WERI-Rb-1 (cell line): ENCODE measurements around the gene DOP1B.

Experiments
- DNase-seq: peaks from one replicate; pipeline ENCODE4 v3.0.0-alpha.2; 2020
- H3K27ac ChIP-seq: fragments of 250-450 bp; sonication (Bioruptor Pico); 2 replicates; pipeline ENCODE4 v1.5.1; 2020; ENCODE audit warnings: mild to moderate bottlenecking, moderate library complexity
- H3K27me3 ChIP-seq: fragments of 250-450 bp; sonication (Bioruptor Pico); 2 replicates; pipeline ENCODE4 v1.5.1; 2021; ENCODE audit warnings: mild to moderate bottlenecking, low read depth, moderate library complexity; ENCODE audit not compliant: insufficient read depth, severe bottlenecking
- H3K36me3 ChIP-seq: fragments of 250-450 bp; sonication (Bioruptor Pico); 2 replicates; pipeline ENCODE4 v1.5.1; 2020; ENCODE audit warnings: mild to moderate bottlenecking, moderate library complexity
- H3K4me3 ChIP-seq: 2 replicates; pipeline ENCODE4 v1.5.1; 2011; ENCODE audit warnings: low read depth, mild to moderate bottlenecking, control low read depth, low read length
- H3K9me3 ChIP-seq: fragments of 250-450 bp; sonication (Bioruptor Pico); 2 replicates; pipeline ENCODE4 v1.5.1; 2021; ENCODE audit warnings: mild to moderate bottlenecking, moderate library complexity; ENCODE audit not compliant: severe bottlenecking
- TF ChIP-seq, protein P1 (sequence below): IDR thresholded peaks from 2 replicates; pipeline ENCODE4 v1.5.1; 2011; ENCODE audit warnings: low read depth, mild to moderate bottlenecking, control low read depth, inconsistent platforms, low read length

The DOP1B gene, protein sequence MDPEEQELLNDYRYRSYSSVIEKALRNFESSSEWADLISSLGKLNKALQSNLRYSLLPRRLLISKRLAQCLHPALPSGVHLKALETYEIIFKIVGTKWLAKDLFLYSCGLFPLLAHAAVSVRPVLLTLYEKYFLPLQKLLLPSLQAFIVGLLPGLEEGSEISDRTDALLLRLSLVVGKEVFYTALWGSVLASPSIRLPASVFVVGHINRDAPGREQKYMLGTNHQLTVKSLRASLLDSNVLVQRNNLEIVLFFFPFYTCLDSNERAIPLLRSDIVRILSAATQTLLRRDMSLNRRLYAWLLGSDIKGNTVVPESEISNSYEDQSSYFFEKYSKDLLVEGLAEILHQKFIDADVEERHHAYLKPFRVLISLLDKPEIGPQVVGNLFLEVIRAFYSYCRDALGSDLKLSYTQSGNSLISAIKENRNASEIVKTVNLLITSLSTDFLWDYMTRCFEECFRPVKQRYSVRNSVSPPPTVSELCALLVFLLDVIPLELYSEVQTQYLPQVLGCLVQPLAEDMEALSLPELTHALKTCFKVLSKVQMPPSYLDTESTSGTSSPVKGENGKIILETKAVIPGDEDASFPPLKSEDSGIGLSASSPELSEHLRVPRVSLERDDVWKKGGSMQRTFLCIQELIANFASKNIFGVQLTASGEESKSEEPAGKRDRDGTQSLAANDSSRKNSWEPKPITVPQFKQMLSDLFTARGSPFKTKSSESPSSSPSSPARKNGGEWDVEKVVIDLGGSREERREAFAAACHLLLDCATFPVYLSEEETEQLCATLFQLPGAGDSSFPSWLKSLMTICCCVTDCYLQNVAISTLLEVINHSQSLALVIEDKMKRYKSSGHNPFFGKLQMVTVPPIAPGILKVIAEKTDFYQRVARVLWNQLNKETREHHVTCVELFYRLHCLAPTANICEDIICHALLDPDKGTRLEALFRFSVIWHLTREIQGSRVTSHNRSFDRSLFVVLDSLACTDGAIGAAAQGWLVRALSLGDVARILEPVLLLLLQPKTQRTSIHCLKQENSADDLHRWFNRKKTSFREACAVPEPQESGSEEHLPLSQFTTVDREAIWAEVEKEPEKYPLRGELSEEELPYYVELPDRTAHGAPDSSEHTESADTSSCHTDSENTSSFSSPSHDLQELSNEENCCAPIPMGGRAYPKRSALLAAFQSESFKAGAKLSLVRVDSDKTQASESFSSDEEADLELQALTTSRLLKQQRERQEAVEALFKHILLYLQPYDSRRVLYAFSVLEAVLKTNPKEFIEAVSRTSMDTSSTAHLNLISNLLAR (N-terminal part only)

DNA sequence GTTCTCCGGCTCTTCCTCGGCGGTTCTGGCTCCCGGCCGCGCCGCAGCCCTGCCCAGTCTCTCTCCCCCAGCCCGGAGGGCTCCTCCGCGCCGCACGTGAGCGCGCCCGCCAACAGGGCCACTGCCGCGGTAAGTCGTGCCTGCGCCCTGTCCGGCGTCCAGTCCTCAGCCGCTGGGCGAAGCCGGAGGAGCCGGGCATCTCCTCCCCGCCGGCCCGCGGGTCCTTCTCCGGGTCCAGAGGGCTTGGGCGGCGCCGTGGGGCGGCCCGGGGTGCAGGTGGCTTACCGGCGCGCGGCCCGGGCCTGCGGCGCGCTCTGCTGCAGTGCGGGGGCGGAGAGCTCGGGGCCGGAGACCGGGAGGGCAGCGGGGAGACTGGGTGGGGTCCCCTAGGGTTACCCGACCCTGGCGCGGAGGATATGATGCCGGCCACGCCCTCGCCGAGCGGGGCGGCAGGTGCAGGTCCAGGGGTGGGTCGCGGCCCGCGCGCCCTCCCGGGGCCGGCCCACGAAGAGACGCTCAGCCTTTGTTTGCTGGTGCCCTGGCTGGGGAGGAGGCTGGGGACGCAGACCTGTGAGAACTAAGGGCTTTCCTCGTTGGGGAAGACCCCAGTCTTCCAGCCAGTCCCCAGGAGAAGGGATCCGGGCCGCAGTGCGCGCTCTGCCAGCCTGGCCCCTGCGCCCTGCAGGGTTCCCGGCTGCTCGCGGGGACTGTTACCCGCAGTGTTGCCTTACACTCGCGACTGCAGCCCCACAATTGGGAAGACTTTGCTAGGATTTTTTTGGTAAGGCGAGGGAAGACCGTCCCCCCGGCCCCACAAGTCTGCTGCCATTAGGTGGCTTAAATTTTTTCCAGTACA is at the start of gene DOP1B:
TSS of gene DOP1B (plus strand) at position 10 of the 856 bp plus-strand sequence. CDS start 7,910 bp downstream, outside the sequence.
- DNase-seq, result peak; percentile 67
- Histone ChIP-seq H3K36me3 (peaks cover 10% of the 10 kb centered on the region), H3K4me3 (peak within 1 kb of the TSS; percentile 88), H3K9me3 (no peaks in the 10 kb centered on the region), H3K27ac (peak within 1 kb of the TSS; percentile 85), H3K27me3 (no peaks in the 10 kb centered on the region)
- TF ChIP-seq, protein P1, sequence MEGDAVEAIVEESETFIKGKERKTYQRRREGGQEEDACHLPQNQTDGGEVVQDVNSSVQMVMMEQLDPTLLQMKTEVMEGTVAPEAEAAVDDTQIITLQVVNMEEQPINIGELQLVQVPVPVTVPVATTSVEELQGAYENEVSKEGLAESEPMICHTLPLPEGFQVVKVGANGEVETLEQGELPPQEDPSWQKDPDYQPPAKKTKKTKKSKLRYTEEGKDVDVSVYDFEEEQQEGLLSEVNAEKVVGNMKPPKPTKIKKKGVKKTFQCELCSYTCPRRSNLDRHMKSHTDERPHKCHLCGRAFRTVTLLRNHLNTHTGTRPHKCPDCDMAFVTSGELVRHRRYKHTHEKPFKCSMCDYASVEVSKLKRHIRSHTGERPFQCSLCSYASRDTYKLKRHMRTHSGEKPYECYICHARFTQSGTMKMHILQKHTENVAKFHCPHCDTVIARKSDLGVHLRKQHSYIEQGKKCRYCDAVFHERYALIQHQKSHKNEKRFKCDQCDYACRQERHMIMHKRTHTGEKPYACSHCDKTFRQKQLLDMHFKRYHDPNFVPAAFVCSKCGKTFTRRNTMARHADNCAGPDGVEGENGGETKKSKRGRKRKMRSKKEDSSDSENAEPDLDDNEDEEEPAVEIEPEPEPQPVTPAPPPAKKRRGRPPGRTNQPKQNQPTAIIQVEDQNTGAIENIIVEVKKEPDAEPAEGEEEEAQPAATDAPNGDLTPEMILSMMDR, result no peak

DNA sequence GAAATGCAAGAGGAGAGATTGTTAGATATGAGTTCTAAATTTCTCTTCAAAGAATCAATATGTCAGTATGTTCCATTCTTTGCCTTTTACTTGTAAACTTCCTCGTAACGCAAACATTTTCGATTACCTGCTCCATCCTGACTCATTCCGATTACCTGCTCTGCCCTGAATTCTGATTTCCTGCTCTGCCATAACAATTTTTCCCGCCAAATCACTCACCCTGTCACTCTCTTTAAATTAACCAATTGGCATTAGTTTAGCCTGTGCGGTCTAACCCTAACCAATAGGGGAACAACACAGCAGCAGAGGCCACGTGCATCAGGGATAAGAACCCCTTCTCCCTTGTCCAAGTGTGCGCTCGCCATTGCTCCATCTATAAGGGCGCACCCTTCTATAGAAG is 46.8 kb upstream of the DOP1B start:
- peaks cover 15% of the 10 kb centered on the region for H3K9me3 ChIP-seq
- DNase-seq, result no peak

DNA sequence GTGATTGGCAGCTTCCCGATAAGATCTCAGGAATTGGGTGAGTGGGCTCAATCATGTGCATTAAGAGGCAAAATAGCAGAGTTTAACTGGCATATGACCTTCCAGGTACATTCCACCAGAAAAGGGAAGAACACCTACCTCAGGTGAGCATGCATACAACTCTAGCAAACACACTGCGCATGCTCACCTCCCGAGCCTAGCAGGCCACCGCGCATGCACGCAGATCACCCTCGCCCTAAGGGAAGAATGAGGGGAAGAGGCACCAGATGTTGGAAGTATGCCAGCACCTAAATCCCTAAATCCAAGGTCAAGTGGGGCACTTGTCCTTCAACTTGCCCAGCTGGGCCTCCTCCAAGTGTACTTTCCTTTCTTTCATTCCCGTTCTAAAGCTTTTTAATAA is 45.4 kb upstream of the DOP1B start:
- Histone ChIP-seq H3K36me3 (no peaks in the 10 kb centered on the region), H3K27ac (no peak overlapping the region), H3K27me3 (no peaks in the 10 kb centered on the region), H3K4me3 (no peak overlapping the region), H3K9me3 (peaks cover 15% of the 10 kb centered on the region)
- TF ChIP-seq, protein P1, result no peak
- DNase-seq, result no peak

More for the DNA sequence above, 46.8 kb upstream of the DOP1B start:
- Histone ChIP-seq H3K27me3 (no peaks in the 10 kb centered on the region), H3K36me3 (no peaks in the 10 kb centered on the region), H3K27ac (no peak overlapping the region), H3K4me3 (no peak overlapping the region)
- TF ChIP-seq, protein P1, result no peak

DNA sequence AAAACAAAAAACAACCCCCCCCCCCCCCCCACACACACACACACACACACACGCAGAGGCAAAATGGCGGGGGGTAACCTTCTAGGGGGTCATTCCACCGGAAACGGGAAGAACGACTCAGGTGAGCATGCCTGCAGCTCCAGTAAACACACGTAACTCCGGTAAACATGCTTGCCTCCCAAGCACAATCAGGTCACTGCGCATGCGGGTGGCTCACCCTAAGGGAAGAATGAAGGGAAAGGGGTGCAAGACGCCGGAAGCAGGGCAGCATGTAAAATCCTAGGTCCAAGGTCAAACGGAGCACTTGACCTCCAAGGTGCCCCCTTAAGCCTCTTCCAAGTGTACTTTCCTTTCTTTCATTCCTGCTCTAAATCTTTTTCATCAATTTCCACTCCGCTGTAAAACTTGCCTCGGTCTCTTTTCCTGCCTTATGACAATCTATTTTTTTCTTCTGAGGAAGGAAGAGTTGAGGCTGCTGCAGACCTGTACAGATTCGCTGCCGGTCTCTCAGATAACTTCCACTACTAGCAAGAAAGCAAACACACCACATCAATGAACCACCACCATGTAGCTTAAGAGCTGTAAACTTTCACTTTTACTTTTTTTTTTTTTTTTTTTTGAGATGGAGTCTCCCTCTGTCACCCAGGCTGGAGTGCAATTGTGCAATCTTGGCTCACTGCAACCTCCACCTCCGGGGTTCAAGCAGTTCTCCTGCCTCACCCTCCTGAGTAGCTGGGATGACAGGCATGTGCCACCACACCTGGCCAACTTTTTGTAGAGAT is 42.8 kb upstream of the DOP1B start:
- no peaks in the 10 kb centered on the region for H3K27me3 ChIP-seq
- no peak overlapping the region for H3K27ac ChIP-seq
- DNase-seq, result no peak
- no peaks in the 10 kb centered on the region for H3K36me3 ChIP-seq
- H3K4me3 ChIP-seq, result no peak overlapping the region
- peaks cover 20% of the 10 kb centered on the region for H3K9me3 ChIP-seq
- TF ChIP-seq, protein P1, result no peak
